GM10266 (cell line): ENCODE data around the gene RBM38.

Experiments used
- DNase-seq: peaks from one replicate; pipeline ENCODE4 v3.0.0; 2012; ENCODE audit errors: extremely low spot score
- TF ChIP-seq, protein P1 (sequence below): IDR thresholded peaks from 2 replicates; pipeline ENCODE4 v1.5.1; 2012; ENCODE audit warnings: mild to moderate bottlenecking, low read depth; ENCODE audit not compliant: control insufficient read depth, insufficient read depth; ENCODE audit errors: missing control alignments

The RBM38 gene

DNA sequence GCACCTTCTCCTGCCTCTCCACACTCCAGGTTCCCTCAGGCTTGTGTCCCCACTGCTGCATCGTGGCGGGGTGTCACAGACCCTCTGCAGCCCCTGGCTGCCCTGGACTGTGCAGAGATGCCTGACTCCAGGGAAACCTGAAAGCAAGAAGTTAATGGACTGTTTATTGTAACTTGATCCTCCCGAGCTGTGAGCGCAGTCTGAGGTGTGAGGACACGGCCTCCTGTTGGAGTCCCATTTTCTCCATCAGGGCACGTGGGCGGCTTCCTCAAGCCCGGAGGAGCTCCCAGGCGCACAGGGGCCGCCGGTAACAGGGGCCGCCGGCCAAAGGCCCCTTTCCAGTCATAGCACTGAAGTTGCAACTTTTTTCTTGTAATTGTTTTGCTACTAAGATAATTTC lies 16.9 kb downstream of the RBM38 start:
- no peak for DNase-seq
- TF ChIP-seq, protein P1, sequence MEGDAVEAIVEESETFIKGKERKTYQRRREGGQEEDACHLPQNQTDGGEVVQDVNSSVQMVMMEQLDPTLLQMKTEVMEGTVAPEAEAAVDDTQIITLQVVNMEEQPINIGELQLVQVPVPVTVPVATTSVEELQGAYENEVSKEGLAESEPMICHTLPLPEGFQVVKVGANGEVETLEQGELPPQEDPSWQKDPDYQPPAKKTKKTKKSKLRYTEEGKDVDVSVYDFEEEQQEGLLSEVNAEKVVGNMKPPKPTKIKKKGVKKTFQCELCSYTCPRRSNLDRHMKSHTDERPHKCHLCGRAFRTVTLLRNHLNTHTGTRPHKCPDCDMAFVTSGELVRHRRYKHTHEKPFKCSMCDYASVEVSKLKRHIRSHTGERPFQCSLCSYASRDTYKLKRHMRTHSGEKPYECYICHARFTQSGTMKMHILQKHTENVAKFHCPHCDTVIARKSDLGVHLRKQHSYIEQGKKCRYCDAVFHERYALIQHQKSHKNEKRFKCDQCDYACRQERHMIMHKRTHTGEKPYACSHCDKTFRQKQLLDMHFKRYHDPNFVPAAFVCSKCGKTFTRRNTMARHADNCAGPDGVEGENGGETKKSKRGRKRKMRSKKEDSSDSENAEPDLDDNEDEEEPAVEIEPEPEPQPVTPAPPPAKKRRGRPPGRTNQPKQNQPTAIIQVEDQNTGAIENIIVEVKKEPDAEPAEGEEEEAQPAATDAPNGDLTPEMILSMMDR, result no peak

DNA sequence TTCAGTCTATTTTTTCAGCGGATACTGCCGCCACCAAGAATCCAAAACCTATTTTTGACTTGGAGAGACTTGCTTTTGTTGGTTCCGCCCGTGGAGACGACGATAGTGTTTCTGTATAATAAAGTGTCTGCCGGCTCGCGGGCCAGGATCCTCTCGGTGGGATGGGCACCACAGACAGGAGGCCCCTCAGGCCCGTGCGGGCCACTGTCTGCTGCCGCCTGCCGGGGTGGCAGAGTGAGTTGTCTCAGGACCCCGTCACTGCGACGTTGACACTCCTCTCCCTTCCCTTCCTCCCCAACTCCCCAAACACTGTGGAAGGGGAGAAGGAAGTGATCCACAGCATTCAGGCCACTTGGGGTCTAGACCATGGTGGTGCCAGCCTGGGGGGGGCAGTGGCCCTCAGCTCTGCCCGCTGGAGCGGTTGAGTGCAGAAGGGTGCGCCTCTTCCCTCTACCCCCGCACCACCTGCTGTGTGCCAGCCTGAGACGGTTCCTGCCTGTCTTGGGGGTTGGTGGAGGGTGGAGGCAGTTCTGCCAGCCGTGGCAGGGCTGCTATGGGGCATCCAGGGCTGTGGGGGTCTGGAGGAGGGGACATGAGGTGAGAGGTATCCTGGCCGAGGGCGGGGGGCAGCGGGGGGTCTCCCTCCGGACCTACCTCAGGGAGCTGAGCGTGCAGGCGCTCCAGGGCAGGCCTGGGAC lies 17.5 kb downstream of the RBM38 start:
- TF ChIP-seq, protein P1, result no peak
- no peak for DNase-seq

DNA sequence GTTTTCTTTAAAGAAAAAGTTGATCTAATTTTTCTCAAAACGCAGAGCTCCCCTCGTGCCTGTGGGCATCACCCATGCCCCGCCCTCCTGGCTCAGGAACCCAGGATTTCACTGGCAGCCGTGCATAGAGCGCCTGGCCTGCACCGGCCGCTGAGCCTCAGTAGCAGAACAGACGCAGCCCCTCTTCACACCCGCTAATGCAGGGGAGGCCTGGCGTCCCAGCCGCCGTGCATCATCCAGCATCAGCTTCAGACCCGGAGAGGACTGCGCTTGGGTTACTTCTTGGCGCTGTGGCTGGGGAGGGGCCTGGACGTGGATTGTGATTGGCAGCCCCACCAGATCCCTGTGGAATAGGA lies 18.1 kb downstream of the RBM38 start:
- DNase-seq, result no peak
- TF ChIP-seq, protein P1, result no peak

DNA sequence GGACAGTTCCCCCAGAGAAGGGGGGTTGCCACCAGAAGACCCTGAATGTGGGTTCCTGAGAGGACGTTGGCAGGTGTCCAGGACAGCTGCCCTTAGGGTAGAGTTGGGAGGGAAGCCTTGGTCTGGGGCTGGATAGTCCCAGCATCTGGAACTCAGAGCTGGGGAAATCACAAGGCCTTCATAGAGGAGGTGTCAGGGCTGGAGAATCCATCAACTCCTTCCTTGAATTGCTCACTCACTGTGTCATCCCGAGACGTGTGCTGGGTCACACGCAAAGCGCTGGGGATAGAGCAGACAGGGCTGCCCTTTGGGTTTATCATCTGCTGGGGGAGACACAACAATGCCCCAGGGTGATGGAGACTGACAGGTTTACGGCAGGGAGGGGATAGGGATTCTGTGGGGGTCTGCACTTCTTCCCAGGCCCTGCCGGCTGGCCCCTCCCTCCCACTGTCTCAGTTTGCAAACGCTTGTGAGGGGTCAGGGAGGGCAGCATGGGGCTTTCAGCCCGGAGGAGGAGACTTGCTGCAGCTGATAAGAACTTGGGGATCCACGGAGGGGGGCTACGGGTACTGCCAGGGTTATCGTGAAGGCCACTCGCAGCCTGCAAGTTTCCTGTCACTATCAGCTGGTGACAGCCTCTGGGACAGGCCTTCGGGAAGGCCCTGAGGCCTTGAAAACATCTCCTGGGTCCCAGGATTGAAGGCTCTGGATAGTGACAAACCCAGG lies 18.6 kb downstream of the RBM38 start:
- DNase-seq, result no peak
- TF ChIP-seq, protein P1, result no peak

DNA sequence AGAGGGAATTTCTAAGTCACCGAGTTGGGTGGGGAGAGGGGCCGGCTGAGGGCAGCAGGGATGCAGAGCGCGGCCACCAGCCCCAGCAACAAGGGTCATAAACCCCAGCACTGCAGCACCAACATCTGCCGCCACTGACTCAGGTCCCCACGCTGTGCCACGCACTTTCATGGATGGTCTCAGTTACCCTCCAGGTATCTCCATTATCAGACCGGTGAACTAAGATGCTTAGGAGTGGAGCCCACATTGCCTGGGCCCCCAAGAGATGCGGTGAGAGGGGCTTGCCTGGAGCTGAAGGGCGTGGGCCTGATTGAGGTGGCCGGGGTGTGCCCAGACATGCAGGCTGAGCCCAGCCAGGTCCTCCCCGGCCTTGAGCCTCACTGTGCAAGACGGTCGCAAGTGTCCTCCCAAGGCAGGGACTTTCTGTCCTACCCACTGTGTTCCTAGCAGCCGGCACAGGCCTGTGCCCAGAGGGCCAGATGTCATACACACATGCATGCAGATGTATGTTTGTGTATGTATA lies 19.3 kb downstream of the RBM38 start:
- no peak for DNase-seq
- TF ChIP-seq, protein P1, result no peak

DNA sequence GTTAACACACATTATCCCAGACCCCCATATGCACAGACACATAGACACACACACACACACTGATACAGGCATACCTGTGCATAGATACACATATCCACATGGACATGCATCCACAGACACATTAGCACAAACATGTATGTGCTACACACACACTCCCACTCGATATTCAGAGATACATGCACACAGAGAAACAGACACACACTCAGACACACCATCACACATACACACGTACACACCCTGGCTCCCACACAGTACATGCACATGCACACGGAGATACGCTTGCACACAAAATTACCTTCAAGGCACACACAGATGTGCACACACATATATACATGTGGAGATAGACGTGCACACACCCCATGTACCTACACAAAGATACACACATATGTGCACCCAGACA lies 19.7 kb downstream of the RBM38 start:
- no peak for DNase-seq
- TF ChIP-seq, protein P1, result no peak
